GM23338 (cell line): Measurements from ENCODE around the gene RAD51C. TPM values are rescaled to one million over a fixed set of nuclear protein-coding genes. Genes with fewer than 3 reads are reported as not detected.

Source experiments
- ATAC-seq: fragments of 200-7000 bp; cut with Tn5 transposase; 3 replicates; pipeline ENCODE4 v1.9.1; 2020
- DNase-seq: peaks from one replicate; pipeline ENCODE4 v3.0.0-alpha.2; 2015; ENCODE audit warnings: low spot score
- H2AFZ ChIP-seq: fragments of 200-600 bp; sonication (generic); 2 replicates; pipeline ENCODE4 v1.8.0; 2016; ENCODE audit warnings: antibody characterized with exemption, mild to moderate bottlenecking, moderate library complexity
- H3F3A ChIP-seq: fragments of 200-600 bp; sonication (generic); replicated peaks from 2 replicates; pipeline ENCODE4 v1.8.0; 2017; ENCODE audit warnings: antibody characterized with exemption, mixed run types, low read depth
- H3K27ac ChIP-seq: fragments of 200-600 bp; sonication (generic); 2 replicates; pipeline ENCODE4 v1.6.1; 2016; ENCODE audit warnings: low read depth
- H3K27me3 ChIP-seq: fragments of 200-600 bp; sonication (generic); 2 replicates; pipeline ENCODE4 v1.8.0; 2016; ENCODE audit warnings: mild to moderate bottlenecking, mixed run types, moderate library complexity; ENCODE audit not compliant: insufficient read depth
- H3K36me3 ChIP-seq: fragments of 200-600 bp; sonication (generic); 2 replicates; pipeline ENCODE4 v1.8.0; 2016; ENCODE audit warnings: mild to moderate bottlenecking; ENCODE audit not compliant: insufficient read depth
- H3K4me1 ChIP-seq: fragments of 200-600 bp; sonication (generic); 2 replicates; pipeline ENCODE4 v1.8.0; 2016; ENCODE audit warnings: mild to moderate bottlenecking, moderate library complexity; ENCODE audit not compliant: insufficient read depth
- H3K4me2 ChIP-seq: fragments of 200-600 bp; sonication (generic); 2 replicates; pipeline ENCODE4 v1.7.1; 2017; ENCODE audit warnings: mixed run types
- H3K4me3 ChIP-seq: fragments of 200-600 bp; sonication (generic); 2 replicates; pipeline ENCODE4 v1.6.1; 2016; ENCODE audit warnings: mixed run types
- H3K79me2 ChIP-seq: fragments of 200-600 bp; sonication (generic); replicated peaks from 2 replicates; pipeline ENCODE4 v1.8.0; 2017; ENCODE audit warnings: mild to moderate bottlenecking; ENCODE audit not compliant: insufficient read depth
- H3K9me2 ChIP-seq: fragments of 200-600 bp; sonication (generic); 2 replicates; pipeline ENCODE4 v1.8.0; 2017; ENCODE audit not compliant: insufficient read depth
- H4K20me1 ChIP-seq: fragments of 200-600 bp; sonication (generic); replicated peaks from 2 replicates; pipeline ENCODE4 v1.8.0; 2017; ENCODE audit warnings: mild to moderate bottlenecking; ENCODE audit not compliant: insufficient read depth
- H3K27ac Mint-ChIP-seq: 2 replicates; pipeline ENCODE4 v1.8.0; 2020; ENCODE audit warnings: inconsistent platforms, mild to moderate bottlenecking, moderate library complexity, mixed read lengths
- H3K27me3 Mint-ChIP-seq: 3 replicates; pipeline ENCODE4 v1.8.0; 2022; ENCODE audit warnings: low read depth, mild to moderate bottlenecking, moderate library complexity, mixed read lengths, inconsistent platforms; ENCODE audit not compliant: insufficient read depth, poor library complexity
- H3K36me3 Mint-ChIP-seq: 3 replicates; pipeline ENCODE4 v1.8.0; 2021; ENCODE audit warnings: low read depth, mild to moderate bottlenecking, inconsistent platforms, moderate library complexity, mixed read lengths
- H3K4me1 Mint-ChIP-seq: 3 replicates; pipeline ENCODE4 v1.8.0; 2020; ENCODE audit warnings: mild to moderate bottlenecking, inconsistent platforms, mixed read lengths
- H3K4me3 Mint-ChIP-seq: 3 replicates; pipeline ENCODE4 v1.8.0; 2021; ENCODE audit warnings: moderate library complexity, mild to moderate bottlenecking, inconsistent platforms, mixed read lengths
- H3K9me3 Mint-ChIP-seq: 3 replicates; pipeline ENCODE4 v1.8.0; 2020; ENCODE audit warnings: moderate library complexity, mild to moderate bottlenecking, inconsistent platforms, mixed read lengths
- CREB1 ChIP-seq: fragments of 250-450 bp; sonication (Bioruptor Pico); IDR thresholded peaks from 2 replicates; pipeline ENCODE4 v1.5.0; 2020; ENCODE audit warnings: low read depth, mild to moderate bottlenecking, moderate library complexity
- EZH2 ChIP-seq: fragments of 200-600 bp; sonication (generic); IDR thresholded peaks from one replicate; pipeline ENCODE4 v1.8.0; 2017; ENCODE audit warnings: antibody characterized with exemption, mild to moderate bottlenecking, low read depth; ENCODE audit not compliant: unreplicated experiment
- EZH2phosphoT487 ChIP-seq: fragments of 200-600 bp; sonication (generic); IDR thresholded peaks from one replicate; pipeline ENCODE4 v1.8.1; 2018; ENCODE audit warnings: antibody characterized with exemption; ENCODE audit not compliant: unreplicated experiment
- NANOG ChIP-seq: IDR thresholded peaks from 2 replicates; pipeline ENCODE4 v1.6.1; 2016; ENCODE audit warnings: antibody characterized with exemption, borderline replicate concordance
- STAT1 ChIP-seq: IDR thresholded peaks from one replicate; pipeline ENCODE4 v1.6.1; 2016; ENCODE audit warnings: antibody characterized with exemption; ENCODE audit not compliant: unreplicated experiment
- ZNF331 ChIP-seq: fragments of 250-450 bp; sonication (Bioruptor Pico); IDR thresholded peaks from 2 replicates; pipeline ENCODE4 v1.5.0; 2020; ENCODE audit warnings: low read depth, mild to moderate bottlenecking, moderate library complexity
- polyA plus RNA-seq: library from polyadenylated mRNA; unstranded; fragments of >200 nt; fragmentation: Nextera tagmentation; extraction: Ambion mirVana; gene quantifications from 2 replicates; pipeline ENCODE4 v1.2.1, GENCODE V29; 2016
- total RNA-seq: library from RNA; depleted of rRNA; stranded (reverse); fragments of >200 nt; shearing (Covaris generic); gene quantifications from 2 replicates; pipeline ENCODE4 v1.2.3, GENCODE V29; 2014
- TF ChIP-seq, protein P1 (sequence below): fragments of 250-450 bp; sonication (Bioruptor Pico); IDR thresholded peaks from 2 replicates; pipeline ENCODE4 v1.5.0; 2020; ENCODE audit warnings: mild to moderate bottlenecking, moderate library complexity
- TF ChIP-seq, protein P2 (sequence below): IDR thresholded peaks from one replicate; pipeline ENCODE4 v1.6.1; 2018; ENCODE audit warnings: antibody characterized with exemption; ENCODE audit not compliant: unreplicated experiment
- TF ChIP-seq, protein P3 (sequence below), 2 experiments: fragments of 200-600 bp in 1 of 2; sonication (generic) in 1 of 2; conservative IDR thresholded peaks; 2 replicates each; pipeline versions ENCODE4 v1.5.1 to v1.6.1; 2016 to 2017; ENCODE audit warnings: antibody characterized with exemption in 2 of 2, low read depth in 2 of 2, mild to moderate bottlenecking in 2 of 2, moderate library complexity in 1 of 2

Gene RAD51C
- total and polyA plus RNA-seq, 2 experiments from 2014 or later: 9.3 to 33.6 TPM

DNA sequence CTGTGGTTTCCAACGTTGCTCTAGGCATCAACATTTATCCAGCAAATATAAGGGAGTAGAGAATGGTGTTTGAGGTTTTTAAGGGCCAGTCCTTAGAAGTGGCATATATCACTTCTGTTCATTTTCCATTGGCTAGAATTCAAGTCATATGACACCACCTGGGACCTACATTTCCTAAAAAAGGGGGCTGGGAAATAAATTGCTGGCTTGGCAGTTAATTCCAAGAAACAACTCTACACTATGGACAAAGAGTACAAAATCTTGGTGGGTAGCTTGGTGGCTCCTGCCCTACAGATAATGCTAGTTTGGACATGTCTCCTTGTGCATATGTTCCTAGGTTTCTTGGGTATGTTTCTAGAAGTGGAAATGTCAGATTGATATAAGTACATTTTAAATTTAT is 70.9 kb downstream of the RAD51C start (continued):
- TF ChIP-seq, protein P1, sequence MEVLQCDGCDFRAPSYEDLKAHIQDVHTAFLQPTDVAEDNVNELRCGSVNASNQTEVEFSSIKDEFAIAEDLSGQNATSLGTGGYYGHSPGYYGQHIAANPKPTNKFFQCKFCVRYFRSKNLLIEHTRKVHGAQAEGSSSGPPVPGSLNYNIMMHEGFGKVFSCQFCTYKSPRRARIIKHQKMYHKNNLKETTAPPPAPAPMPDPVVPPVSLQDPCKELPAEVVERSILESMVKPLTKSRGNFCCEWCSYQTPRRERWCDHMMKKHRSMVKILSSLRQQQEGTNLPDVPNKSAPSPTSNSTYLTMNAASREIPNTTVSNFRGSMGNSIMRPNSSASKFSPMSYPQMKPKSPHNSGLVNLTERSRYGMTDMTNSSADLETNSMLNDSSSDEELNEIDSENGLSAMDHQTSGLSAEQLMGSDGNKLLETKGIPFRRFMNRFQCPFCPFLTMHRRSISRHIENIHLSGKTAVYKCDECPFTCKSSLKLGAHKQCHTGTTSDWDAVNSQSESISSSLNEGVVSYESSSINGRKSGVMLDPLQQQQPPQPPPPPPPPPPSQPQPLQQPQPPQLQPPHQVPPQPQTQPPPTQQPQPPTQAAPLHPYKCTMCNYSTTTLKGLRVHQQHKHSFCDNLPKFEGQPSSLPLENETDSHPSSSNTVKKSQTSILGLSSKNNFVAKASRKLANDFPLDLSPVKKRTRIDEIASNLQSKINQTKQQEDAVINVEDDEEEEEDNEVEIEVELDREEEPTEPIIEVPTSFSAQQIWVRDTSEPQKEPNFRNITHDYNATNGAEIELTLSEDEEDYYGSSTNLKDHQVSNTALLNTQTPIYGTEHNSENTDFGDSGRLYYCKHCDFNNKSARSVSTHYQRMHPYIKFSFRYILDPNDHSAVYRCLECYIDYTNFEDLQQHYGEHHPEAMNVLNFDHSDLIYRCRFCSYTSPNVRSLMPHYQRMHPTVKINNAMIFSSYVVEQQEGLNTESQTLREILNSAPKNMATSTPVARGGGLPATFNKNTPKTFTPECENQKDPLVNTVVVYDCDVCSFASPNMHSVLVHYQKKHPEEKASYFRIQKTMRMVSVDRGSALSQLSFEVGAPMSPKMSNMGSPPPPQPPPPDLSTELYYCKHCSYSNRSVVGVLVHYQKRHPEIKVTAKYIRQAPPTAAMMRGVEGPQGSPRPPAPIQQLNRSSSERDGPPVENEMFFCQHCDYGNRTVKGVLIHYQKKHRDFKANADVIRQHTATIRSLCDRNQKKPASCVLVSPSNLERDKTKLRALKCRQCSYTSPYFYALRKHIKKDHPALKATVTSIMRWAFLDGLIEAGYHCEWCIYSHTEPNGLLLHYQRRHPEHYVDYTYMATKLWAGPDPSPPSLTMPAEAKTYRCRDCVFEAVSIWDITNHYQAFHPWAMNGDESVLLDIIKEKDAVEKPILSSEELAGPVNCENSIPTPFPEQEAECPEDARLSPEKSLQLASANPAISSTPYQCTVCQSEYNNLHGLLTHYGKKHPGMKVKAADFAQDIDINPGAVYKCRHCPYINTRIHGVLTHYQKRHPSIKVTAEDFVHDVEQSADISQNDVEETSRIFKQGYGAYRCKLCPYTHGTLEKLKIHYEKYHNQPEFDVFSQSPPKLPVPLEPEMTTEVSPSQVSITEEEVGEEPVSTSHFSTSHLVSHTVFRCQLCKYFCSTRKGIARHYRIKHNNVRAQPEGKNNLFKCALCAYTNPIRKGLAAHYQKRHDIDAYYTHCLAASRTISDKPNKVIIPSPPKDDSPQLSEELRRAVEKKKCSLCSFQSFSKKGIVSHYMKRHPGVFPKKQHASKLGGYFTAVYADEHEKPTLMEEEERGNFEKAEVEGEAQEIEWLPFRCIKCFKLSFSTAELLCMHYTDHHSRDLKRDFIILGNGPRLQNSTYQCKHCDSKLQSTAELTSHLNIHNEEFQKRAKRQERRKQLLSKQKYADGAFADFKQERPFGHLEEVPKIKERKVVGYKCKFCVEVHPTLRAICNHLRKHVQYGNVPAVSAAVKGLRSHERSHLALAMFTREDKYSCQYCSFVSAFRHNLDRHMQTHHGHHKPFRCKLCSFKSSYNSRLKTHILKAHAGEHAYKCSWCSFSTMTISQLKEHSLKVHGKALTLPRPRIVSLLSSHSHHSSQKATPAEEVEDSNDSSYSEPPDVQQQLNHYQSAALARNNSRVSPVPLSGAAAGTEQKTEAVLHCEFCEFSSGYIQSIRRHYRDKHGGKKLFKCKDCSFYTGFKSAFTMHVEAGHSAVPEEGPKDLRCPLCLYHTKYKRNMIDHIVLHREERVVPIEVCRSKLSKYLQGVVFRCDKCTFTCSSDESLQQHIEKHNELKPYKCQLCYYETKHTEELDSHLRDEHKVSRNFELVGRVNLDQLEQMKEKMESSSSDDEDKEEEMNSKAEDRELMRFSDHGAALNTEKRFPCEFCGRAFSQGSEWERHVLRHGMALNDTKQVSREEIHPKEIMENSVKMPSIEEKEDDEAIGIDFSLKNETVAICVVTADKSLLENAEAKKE (CRISPR knock-in tag): no peak
- TF ChIP-seq, protein P2, sequence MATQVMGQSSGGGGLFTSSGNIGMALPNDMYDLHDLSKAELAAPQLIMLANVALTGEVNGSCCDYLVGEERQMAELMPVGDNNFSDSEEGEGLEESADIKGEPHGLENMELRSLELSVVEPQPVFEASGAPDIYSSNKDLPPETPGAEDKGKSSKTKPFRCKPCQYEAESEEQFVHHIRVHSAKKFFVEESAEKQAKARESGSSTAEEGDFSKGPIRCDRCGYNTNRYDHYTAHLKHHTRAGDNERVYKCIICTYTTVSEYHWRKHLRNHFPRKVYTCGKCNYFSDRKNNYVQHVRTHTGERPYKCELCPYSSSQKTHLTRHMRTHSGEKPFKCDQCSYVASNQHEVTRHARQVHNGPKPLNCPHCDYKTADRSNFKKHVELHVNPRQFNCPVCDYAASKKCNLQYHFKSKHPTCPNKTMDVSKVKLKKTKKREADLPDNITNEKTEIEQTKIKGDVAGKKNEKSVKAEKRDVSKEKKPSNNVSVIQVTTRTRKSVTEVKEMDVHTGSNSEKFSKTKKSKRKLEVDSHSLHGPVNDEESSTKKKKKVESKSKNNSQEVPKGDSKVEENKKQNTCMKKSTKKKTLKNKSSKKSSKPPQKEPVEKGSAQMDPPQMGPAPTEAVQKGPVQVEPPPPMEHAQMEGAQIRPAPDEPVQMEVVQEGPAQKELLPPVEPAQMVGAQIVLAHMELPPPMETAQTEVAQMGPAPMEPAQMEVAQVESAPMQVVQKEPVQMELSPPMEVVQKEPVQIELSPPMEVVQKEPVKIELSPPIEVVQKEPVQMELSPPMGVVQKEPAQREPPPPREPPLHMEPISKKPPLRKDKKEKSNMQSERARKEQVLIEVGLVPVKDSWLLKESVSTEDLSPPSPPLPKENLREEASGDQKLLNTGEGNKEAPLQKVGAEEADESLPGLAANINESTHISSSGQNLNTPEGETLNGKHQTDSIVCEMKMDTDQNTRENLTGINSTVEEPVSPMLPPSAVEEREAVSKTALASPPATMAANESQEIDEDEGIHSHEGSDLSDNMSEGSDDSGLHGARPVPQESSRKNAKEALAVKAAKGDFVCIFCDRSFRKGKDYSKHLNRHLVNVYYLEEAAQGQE: no peak
- TF ChIP-seq, protein P3, sequence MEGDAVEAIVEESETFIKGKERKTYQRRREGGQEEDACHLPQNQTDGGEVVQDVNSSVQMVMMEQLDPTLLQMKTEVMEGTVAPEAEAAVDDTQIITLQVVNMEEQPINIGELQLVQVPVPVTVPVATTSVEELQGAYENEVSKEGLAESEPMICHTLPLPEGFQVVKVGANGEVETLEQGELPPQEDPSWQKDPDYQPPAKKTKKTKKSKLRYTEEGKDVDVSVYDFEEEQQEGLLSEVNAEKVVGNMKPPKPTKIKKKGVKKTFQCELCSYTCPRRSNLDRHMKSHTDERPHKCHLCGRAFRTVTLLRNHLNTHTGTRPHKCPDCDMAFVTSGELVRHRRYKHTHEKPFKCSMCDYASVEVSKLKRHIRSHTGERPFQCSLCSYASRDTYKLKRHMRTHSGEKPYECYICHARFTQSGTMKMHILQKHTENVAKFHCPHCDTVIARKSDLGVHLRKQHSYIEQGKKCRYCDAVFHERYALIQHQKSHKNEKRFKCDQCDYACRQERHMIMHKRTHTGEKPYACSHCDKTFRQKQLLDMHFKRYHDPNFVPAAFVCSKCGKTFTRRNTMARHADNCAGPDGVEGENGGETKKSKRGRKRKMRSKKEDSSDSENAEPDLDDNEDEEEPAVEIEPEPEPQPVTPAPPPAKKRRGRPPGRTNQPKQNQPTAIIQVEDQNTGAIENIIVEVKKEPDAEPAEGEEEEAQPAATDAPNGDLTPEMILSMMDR (conservative IDR thresholded peaks at IDR 0.05; ENCODE audit: low read depth in 2 of 2): no peak

DNA sequence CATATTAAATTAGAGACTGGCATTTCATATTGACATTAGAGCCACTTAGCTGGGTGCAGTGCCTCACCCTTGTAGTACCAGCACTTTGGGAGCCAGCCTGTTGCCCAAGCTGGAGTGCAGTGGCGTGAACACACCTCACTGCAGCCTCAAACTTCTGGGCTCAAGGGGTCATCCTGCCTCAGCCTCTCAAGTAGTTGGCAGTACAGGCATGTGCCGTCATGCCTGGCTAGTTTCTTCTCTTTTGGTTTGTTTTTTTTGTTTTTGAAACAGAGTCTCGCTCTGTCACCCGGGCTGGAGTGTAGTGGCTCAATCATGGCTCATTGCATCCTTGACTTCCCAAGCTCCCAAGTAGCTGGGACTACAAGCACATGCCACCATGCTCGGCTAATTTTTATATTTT is 72.0 kb downstream of the RAD51C start:
- Histone ChIP-seq H3K4me1 (no peaks in the 10 kb centered on the region), H3K27me3 (no peaks in the 10 kb centered on the region), H4K20me1 (0 out of 2 replicates have a peak, but pooled peaks cover 6% of the 10 kb centered on the region), H3K4me3 (no peak overlapping the region), H3K36me3 (no peaks in the 10 kb centered on the region), H3K4me2 (no peak overlapping the region), H3K79me2 (no peaks in the 10 kb centered on the region), H3K9me2 (no peaks in the 10 kb centered on the region), H3K27ac (no peak overlapping the region), H2AFZ (no peak overlapping the region), H3F3A (no peaks in the 10 kb centered on the region)
- no peaks in the 10 kb centered on the region for H3K4me1 Mint-ChIP-seq
- no peaks in the 10 kb centered on the region for H3K36me3 Mint-ChIP-seq
- no peak overlapping the region for H3K27ac Mint-ChIP-seq
- DNase-seq (no peak), ATAC-seq (no peak)
- peaks cover 3% of the 10 kb centered on the region for H3K27me3 Mint-ChIP-seq
- no peak overlapping the region for H3K4me3 Mint-ChIP-seq
- H3K9me3 Mint-ChIP-seq: no peaks in the 10 kb centered on the region
- no peak for TF ChIP-seq ZNF331
- TF ChIP-seq STAT1: no peak
- TF ChIP-seq, protein P2: no peak
- no peak for TF ChIP-seq EZH2phosphoT487
- no peak for TF ChIP-seq CREB1 (CRISPR knock-in tag)
- no peak for TF ChIP-seq EZH2
- TF ChIP-seq NANOG: no peak
